GM18867 (cell line): ENCODE data around the gene PORCN.
"Not testable (repeated sequence)": the region's sequence is repeated elsewhere in the genome, so short reads cannot be mapped to it uniquely, and the experiment has no call there.

Source experiments
- ATAC-seq: cut with Tn5 transposase; IDR thresholded peaks from one replicate; pipeline ENCODE4 v1.9.1; 2021; ENCODE audit warnings: mild to moderate bottlenecking, moderate library complexity; ENCODE audit not compliant: unreplicated experiment

PORCN gene

GRCh38 chrX:48509619-48510018 lies 827 bp downstream of the PORCN start:
- no peak for ATAC-seq

GRCh38 chrX:48511560-48511959 lies 2.8 kb downstream of the PORCN start:
- no peak for ATAC-seq

GRCh38 chrX:48512371-48512935 lies 3.7 kb downstream of the PORCN start:
- no peak for ATAC-seq

- ATAC-seq, result no peak
These were observed 4.9 kb downstream of the PORCN start for GRCh38 chrX:48513670-48514069.

- no peak for ATAC-seq
These were observed 5.5 kb downstream of the PORCN start for GRCh38 chrX:48514126-48514806.

- no peak for ATAC-seq
These were observed 6.2 kb downstream of the PORCN start for GRCh38 chrX:48514868-48515460.

- no peak for ATAC-seq
These were observed 7.0 kb downstream of the PORCN start for GRCh38 chrX:48515842-48516241.

- ATAC-seq, result no peak
These were observed 7.5 kb downstream of the PORCN start for GRCh38 chrX:48516285-48516684.

- ATAC-seq, result no peak
These were observed 8.2 kb downstream of the PORCN start for GRCh38 chrX:48516987-48517386.

- not testable (repeated sequence) for ATAC-seq
These were observed 10.7 kb downstream of the PORCN start for GRCh38 chrX:48519481-48519880.

- no peak for ATAC-seq
These were observed 11.7 kb downstream of the PORCN start for GRCh38 chrX:48520455-48520854.

- no peak for ATAC-seq
These were observed 12.2 kb downstream of the PORCN start for GRCh38 chrX:48520976-48521352.

GRCh38 chrX:48521353-48522243 lies 12.8 kb downstream of the PORCN start, which contains the start of gene EBP:
EBP (plus strand) TSS chrX:48521808; CDS start chrX:48523772, 1,964 bp downstream.
- ATAC-seq, result peak; percentile 97

- no peak for ATAC-seq
These were observed 13.5 kb downstream of the PORCN start for GRCh38 chrX:48522291-48522690.

- no peak for ATAC-seq
These were observed 14.9 kb downstream of the PORCN start for GRCh38 chrX:48523682-48524081.

- not testable (repeated sequence) for ATAC-seq
These were observed 17.1 kb downstream of the PORCN start for GRCh38 chrX:48525853-48526252.

GRCh38 chrX:48530736-48531135 lies 21.9 kb downstream of the PORCN start:
- ATAC-seq, result no peak

- no peak for ATAC-seq
These were observed 22.7 kb downstream of the PORCN start for GRCh38 chrX:48531358-48531959.

GRCh38 chrX:48532161-48532560 lies 23.4 kb downstream of the PORCN start:
- no peak for ATAC-seq

GRCh38 chrX:48533165-48533564 lies 24.4 kb downstream of the PORCN start:
- no peak for ATAC-seq
